Measurements from ENCODE around the gene COG3.

- TF ChIP-seq CTCF (IDR thresholded peaks at IDR 0.05; ENCODE audit: poor library complexity, severe bottlenecking) = no peak
- TF ChIP-seq RAD21 (conservative IDR thresholded peaks at IDR 0.05) = no peak
Measured at GRCh38 chr13:45446181-45446580, 18.6 kb upstream of the COG3 start.

Data from neural cell (in vitro differentiated cells).